ENCODE results near the gene LRRIQ1.

Gene LRRIQ1

DNA sequence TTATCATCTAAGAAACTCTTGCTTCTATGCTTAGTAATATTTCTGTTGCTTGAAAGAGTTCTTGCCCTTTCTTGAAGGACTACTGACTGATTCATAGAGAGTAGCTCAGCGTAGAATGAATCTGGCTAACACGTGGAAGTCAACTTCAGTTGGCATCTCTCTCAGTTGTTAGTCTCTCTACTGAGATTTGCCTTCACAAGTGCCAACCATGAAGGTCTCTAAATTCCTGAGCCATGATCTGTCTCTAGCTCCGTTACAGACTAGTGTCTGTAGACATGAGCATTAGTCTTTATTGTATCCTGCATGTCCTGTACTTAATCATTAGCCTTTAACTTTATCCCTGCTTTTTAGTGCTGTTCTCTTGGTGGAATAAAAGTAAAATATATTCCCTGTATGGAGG is 224.7 kb downstream of the LRRIQ1 start:
- DNase-seq (ENCODE audit: low read depth) = no peak
- TF ChIP-seq, protein P1, sequence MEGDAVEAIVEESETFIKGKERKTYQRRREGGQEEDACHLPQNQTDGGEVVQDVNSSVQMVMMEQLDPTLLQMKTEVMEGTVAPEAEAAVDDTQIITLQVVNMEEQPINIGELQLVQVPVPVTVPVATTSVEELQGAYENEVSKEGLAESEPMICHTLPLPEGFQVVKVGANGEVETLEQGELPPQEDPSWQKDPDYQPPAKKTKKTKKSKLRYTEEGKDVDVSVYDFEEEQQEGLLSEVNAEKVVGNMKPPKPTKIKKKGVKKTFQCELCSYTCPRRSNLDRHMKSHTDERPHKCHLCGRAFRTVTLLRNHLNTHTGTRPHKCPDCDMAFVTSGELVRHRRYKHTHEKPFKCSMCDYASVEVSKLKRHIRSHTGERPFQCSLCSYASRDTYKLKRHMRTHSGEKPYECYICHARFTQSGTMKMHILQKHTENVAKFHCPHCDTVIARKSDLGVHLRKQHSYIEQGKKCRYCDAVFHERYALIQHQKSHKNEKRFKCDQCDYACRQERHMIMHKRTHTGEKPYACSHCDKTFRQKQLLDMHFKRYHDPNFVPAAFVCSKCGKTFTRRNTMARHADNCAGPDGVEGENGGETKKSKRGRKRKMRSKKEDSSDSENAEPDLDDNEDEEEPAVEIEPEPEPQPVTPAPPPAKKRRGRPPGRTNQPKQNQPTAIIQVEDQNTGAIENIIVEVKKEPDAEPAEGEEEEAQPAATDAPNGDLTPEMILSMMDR (IDR thresholded peaks at IDR 0.05; ENCODE audit: low read depth, low read length, missing control alignments) = no peak
- H3K4me3 ChIP-seq (ENCODE audit: low read depth, low read length) = no peak overlapping the region

DNA sequence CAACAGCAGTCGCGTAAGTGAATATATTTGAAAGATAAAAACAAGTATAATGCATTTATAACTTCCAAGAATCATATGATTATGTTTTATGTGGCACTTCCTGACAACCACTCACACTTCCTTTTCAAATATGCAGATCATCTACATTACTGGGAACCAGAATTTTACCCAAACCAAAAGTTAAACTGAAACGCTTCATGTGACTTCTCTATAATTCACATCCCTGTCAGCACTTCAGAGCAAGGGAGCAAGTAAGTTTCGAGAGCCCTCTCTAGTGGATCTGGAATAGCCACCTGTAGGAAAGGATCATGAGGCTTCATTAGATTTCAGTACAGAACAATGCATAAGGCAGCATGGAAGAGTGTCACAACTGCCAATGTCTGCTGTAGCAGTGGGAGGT is 230.2 kb downstream of the LRRIQ1 start:
- TF ChIP-seq, protein P1 (IDR thresholded peaks at IDR 0.05; ENCODE audit: low read depth, low read length, missing control alignments) = no peak
- DNase-seq (ENCODE audit: low read depth) = no peak
- H3K4me3 ChIP-seq (ENCODE audit: low read depth, low read length) = no peak overlapping the region

DNA sequence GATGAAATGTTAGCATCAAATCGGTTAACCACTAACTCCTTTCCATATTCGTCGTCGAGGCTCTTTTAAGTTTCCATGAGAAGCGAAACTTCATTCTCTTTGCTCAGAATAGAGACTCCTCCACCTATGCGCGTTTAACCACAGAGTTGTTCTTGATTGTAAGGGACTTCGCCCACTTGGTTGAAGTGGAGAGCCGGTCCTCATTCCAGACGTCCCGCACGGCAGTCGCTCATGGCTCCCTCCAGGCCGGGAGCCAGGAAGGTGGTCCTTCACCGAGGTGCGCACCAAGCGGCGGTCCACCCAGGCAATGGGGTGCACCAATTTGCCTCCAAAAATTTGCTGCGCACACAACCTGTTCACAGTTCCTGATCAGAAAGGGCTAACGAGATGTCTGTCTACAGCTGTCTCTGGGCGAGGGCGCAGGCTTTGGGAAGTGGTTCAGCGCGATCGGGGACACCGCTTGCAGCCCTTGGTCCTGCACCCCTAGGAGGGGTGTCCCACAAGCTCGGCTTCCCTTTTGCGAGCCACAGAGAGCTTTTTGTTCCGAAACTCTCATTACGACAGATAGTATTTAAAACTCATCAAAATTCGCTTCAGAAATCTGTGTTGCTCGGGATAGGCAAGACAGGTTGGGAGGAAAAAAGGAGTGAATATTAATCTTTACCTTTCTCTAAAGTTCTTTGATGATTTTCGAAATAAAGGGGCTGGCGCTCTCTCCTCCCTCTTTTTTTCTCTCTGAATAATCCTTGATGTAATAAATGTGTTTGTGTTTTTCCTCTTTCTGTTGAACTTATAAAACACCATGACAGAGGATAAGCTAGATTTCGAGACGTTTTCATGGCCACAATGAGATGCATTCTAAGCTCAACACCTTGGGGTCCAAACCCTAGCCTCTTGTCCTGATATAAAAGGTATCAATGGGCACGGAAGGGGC is 237.5 kb downstream of the LRRIQ1 start:
- H3K4me3 ChIP-seq (ENCODE audit: low read depth, low read length) = no peak overlapping the region
- no peak for DNase-seq (ENCODE audit: low read depth)

DNA sequence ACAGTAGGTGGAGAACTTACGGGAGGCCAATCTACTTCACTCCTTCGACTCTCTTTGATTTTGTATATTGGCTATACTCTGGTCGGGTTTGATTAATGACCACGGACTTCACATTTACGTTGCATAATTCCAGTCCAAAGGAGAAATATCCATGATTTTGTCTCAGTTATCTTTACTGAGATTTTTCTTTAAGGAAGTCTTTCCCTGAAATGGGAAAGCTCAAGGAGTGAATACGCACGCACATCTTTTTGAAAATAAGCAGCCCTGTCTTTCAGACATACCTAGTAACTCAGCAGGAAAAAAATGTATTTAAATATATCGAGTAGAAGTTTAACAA is 238.1 kb downstream of the LRRIQ1 start:
- no peak for DNase-seq (ENCODE audit: low read depth)
- TF ChIP-seq, protein P1 (IDR thresholded peaks at IDR 0.05; ENCODE audit: low read depth, low read length, missing control alignments) = no peak
- H3K4me3 ChIP-seq (ENCODE audit: low read depth, low read length) = no peak overlapping the region

More for the DNA sequence above, 237.5 kb downstream of the LRRIQ1 start:
- TF ChIP-seq, protein P1 (IDR thresholded peaks at IDR 0.05; ENCODE audit: low read depth, low read length, missing control alignments) = no peak

DNA sequence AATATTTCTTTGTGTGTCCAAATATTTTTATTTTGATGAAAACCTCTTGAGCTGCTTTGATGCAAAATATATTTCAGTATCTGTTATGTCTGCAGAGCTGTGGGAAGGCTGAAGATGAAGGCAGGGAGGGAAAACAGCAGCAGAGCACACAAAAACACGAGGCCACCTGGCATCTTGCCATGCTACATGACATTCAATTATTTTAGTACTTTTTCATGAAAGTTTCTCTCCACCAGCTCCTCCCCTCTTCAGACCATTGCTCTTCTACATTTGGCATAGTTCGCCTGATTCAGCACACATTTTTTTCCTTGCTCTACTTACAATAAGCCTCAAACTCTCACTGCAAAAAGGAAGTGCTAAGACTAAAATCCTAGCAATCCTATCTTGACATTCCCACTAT is 239.2 kb downstream of the LRRIQ1 start:
- H3K4me3 ChIP-seq (ENCODE audit: low read depth, low read length) = no peak overlapping the region
- TF ChIP-seq, protein P1 (IDR thresholded peaks at IDR 0.05; ENCODE audit: low read depth, low read length, missing control alignments) = no peak
- no peak for DNase-seq (ENCODE audit: low read depth)

DNA sequence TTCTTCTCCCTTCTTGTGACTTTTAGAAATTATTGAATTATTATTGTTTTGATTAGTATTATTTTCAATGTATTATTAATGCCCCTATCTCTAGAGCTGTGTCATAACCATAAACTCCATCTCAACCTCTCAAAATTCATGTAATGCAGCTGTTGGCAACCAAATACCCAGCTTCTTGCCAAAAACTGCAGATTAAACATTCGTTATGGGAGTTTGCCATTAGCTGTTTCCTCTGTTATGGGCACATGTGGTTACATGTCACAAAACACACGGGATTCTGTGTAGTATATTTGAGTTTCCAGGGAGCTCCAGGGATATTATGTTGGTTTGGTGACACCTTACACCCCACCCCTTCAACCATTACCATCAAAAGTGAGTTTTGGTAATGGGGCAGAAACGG is 241.0 kb downstream of the LRRIQ1 start:
- H3K4me3 ChIP-seq (ENCODE audit: low read depth, low read length) = no peak overlapping the region
- TF ChIP-seq, protein P1 (IDR thresholded peaks at IDR 0.05; ENCODE audit: low read depth, low read length, missing control alignments) = no peak
- DNase-seq (ENCODE audit: low read depth) = no peak
